ENCODE results near the gene ADGRF5.

ADGRF5 gene

GRCh38 chr6:46963039-46963438 is 41.3 kb upstream of the ADGRF5 start:
- TF ChIP-seq, protein P1, sequence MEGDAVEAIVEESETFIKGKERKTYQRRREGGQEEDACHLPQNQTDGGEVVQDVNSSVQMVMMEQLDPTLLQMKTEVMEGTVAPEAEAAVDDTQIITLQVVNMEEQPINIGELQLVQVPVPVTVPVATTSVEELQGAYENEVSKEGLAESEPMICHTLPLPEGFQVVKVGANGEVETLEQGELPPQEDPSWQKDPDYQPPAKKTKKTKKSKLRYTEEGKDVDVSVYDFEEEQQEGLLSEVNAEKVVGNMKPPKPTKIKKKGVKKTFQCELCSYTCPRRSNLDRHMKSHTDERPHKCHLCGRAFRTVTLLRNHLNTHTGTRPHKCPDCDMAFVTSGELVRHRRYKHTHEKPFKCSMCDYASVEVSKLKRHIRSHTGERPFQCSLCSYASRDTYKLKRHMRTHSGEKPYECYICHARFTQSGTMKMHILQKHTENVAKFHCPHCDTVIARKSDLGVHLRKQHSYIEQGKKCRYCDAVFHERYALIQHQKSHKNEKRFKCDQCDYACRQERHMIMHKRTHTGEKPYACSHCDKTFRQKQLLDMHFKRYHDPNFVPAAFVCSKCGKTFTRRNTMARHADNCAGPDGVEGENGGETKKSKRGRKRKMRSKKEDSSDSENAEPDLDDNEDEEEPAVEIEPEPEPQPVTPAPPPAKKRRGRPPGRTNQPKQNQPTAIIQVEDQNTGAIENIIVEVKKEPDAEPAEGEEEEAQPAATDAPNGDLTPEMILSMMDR (IDR thresholded peaks at IDR 0.05; ENCODE audit: low read depth, low read length, missing control alignments) = no peak
- DNase-seq (ENCODE audit: extremely low read depth, low read depth) = no peak
- no peak overlapping the region for H3K4me3 ChIP-seq (replicated peaks; ENCODE audit: low read depth, low read length)

GRCh38 chr6:46961711-46962110 is 40.0 kb upstream of the ADGRF5 start:
- no peak for DNase-seq (ENCODE audit: extremely low read depth, low read depth)
- TF ChIP-seq, protein P1 (IDR thresholded peaks at IDR 0.05; ENCODE audit: low read depth, low read length, missing control alignments) = no peak
- H3K4me3 ChIP-seq (replicated peaks; ENCODE audit: low read depth, low read length) = no peak overlapping the region

- H3K4me3 ChIP-seq (replicated peaks; ENCODE audit: low read depth, low read length) = no peak overlapping the region
- TF ChIP-seq, protein P1 (IDR thresholded peaks at IDR 0.05; ENCODE audit: low read depth, low read length, missing control alignments) = no peak
- no peak for DNase-seq (ENCODE audit: extremely low read depth, low read depth)
These were observed 39.5 kb upstream of the ADGRF5 start for GRCh38 chr6:46961232-46961631.

DNA sequence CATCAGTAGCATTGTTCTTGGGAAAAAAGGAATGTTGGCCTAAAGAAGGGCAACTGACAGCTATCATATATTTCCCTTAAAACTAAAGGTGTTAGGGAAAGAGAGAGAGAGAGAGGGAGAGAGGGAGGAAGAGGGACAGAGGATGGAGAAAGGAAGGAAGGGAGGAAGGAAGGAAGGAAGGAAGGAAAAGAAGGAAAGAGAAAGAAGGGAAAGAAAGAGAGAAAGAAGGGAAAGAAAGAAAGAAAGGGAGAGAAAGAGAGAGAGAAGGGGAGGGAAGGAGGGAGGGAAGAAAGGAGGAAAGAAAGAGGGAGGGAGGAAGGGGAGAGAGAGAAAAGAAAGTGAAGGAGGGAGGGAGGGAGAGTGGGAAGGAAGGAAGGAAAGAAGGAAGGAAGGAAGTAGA is 37.7 kb upstream of the ADGRF5 start:
- DNase-seq (ENCODE audit: extremely low read depth, low read depth) = no peak
- H3K4me3 ChIP-seq (replicated peaks; ENCODE audit: low read depth, low read length) = no peak overlapping the region
- TF ChIP-seq, protein P1 (IDR thresholded peaks at IDR 0.05; ENCODE audit: low read depth, low read length, missing control alignments) = no peak

GRCh38 chr6:46956409-46956808 is 34.7 kb upstream of the ADGRF5 start:
- DNase-seq (ENCODE audit: extremely low read depth, low read depth) = no peak
- no peak overlapping the region for H3K4me3 ChIP-seq (replicated peaks; ENCODE audit: low read depth, low read length)
- TF ChIP-seq, protein P1 (IDR thresholded peaks at IDR 0.05; ENCODE audit: low read depth, low read length, missing control alignments) = no peak

DNA sequence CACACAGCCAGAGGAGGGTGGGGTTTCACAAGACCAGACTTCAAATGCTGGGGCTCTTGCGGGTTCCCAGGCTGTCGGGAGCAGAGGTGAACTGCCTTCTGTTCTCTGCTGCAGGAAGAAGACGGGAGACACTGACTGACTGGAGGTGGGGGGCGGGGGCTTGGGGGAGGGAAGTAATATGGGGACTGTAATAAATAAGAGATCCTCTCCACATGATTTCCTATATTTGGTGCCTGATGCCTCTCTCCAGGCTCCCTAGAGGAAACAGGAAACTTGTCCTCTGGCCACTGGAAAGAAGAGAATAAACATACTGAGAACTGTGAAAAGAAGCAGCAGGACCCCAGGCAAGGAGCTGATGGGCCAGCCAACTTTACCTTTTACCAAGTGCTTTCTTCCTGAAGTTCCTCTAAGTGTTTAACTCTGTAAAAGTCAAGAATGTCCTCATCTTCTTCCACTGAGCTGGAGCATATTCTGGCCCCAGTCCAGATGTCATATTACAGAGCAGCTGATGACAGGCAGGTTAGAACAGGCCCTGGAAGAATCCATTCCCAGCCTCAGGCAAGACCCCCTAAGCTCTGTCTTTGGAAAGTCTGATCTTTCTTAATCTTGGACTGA is 33.2 kb upstream of the ADGRF5 start:
- no peak overlapping the region for H3K4me3 ChIP-seq (replicated peaks; ENCODE audit: low read depth, low read length)
- DNase-seq (ENCODE audit: extremely low read depth, low read depth) = no peak
- TF ChIP-seq, protein P1 (IDR thresholded peaks at IDR 0.05; ENCODE audit: low read depth, low read length, missing control alignments) = no peak

DNA sequence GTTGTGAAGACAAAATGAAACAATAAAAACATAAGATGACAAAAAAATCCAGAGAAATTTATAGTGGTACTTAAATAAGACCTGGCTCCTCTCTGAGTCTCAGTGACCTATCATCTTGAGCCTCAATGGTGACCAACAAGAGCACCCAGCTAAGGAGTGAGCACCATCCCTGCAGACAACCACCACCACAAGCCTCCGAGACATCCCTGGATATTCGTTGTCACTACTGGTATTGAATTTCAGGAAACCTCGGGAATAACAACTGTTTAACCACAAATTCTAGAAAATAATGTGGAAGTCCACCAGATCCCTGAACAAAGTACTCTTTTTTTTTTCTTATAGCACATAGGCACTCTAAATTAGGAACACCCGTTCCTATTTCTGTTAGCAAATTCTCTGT is 32.2 kb upstream of the ADGRF5 start:
- no peak overlapping the region for H3K4me3 ChIP-seq (replicated peaks; ENCODE audit: low read depth, low read length)
- no peak for DNase-seq (ENCODE audit: extremely low read depth, low read depth)
- TF ChIP-seq, protein P1 (IDR thresholded peaks at IDR 0.05; ENCODE audit: low read depth, low read length, missing control alignments) = no peak
